Parathyroid adenoma (tissue), 2 donors: ENCODE measurements around the gene ANGPTL1.

Source experiments
- H2AFZ ChIP-seq: fragments of 300-600 bp; sonication (generic); one replicate; pipeline ENCODE4 v1.7.0; 2017; ENCODE audit warnings: antibody characterized with exemption, mild to moderate bottlenecking
- H3K27ac ChIP-seq: fragments of 300-600 bp; sonication (generic); one replicate; pipeline ENCODE4 v1.7.0; 2017
- H3K27me3 ChIP-seq: fragments of 300-600 bp; sonication (generic); one replicate; pipeline ENCODE4 v1.7.0; 2017; ENCODE audit warnings: low read length; ENCODE audit not compliant: control insufficient read depth, insufficient read depth
- H3K36me3 ChIP-seq: fragments of 300-600 bp; sonication (generic); one replicate; pipeline ENCODE4 v1.7.0; 2017; ENCODE audit warnings: low read length; ENCODE audit not compliant: control insufficient read depth, insufficient read depth
- H3K4me1 ChIP-seq: fragments of 300-600 bp; sonication (generic); one replicate; pipeline ENCODE4 v1.7.0; 2017; ENCODE audit warnings: control low read depth
- H3K4me2 ChIP-seq: fragments of 300-600 bp; sonication (generic); one replicate; pipeline ENCODE4 v1.7.0; 2017; ENCODE audit warnings: low read length
- H3K4me3 ChIP-seq: fragments of 300-600 bp; sonication (generic); one replicate; pipeline ENCODE4 v1.7.0; 2017; ENCODE audit warnings: low read depth, low read length
- H3K79me2 ChIP-seq: fragments of 300-600 bp; sonication (generic); one replicate; pipeline ENCODE4 v1.7.0; 2017; ENCODE audit warnings: control low read depth
- H3K9ac ChIP-seq: fragments of 300-600 bp; sonication (generic); one replicate; pipeline ENCODE4 v1.7.0; 2017; ENCODE audit warnings: mild to moderate bottlenecking
- H3K9me3 ChIP-seq: fragments of 300-600 bp; sonication (generic); one replicate; pipeline ENCODE4 v1.7.0; 2017; ENCODE audit warnings: low read length; ENCODE audit not compliant: control insufficient read depth
- TF ChIP-seq, protein P1 (sequence below): fragments of 300-600 bp; sonication (generic); IDR thresholded peaks from one replicate; pipeline ENCODE4 v1.7.0; 2017; ENCODE audit warnings: antibody characterized with exemption, mild to moderate bottlenecking
- donor health status: primary hyperparathyroidism.

Gene ANGPTL1

GRCh38 chr1:178899402-178899801 lies 28.5 kb upstream of the ANGPTL1 start:
- no peak overlapping the region for H3K9ac ChIP-seq
- H3K4me1 ChIP-seq: no peaks in the 10 kb centered on the region
- H3K4me2 ChIP-seq: no peak overlapping the region
- no peaks in the 10 kb centered on the region for H3K27me3 ChIP-seq
- TF ChIP-seq, protein P1, sequence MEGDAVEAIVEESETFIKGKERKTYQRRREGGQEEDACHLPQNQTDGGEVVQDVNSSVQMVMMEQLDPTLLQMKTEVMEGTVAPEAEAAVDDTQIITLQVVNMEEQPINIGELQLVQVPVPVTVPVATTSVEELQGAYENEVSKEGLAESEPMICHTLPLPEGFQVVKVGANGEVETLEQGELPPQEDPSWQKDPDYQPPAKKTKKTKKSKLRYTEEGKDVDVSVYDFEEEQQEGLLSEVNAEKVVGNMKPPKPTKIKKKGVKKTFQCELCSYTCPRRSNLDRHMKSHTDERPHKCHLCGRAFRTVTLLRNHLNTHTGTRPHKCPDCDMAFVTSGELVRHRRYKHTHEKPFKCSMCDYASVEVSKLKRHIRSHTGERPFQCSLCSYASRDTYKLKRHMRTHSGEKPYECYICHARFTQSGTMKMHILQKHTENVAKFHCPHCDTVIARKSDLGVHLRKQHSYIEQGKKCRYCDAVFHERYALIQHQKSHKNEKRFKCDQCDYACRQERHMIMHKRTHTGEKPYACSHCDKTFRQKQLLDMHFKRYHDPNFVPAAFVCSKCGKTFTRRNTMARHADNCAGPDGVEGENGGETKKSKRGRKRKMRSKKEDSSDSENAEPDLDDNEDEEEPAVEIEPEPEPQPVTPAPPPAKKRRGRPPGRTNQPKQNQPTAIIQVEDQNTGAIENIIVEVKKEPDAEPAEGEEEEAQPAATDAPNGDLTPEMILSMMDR: no peak
- H3K79me2 ChIP-seq: no peaks in the 10 kb centered on the region
- H3K4me3 ChIP-seq: no peak overlapping the region
- H3K36me3 ChIP-seq: no peaks in the 10 kb centered on the region
- H3K9me3 ChIP-seq: no peaks in the 10 kb centered on the region
- H2AFZ ChIP-seq: no peak overlapping the region
- H3K27ac ChIP-seq: no peak overlapping the region

- no peak overlapping the region for H2AFZ ChIP-seq
- no peaks in the 10 kb centered on the region for H3K79me2 ChIP-seq
- H3K4me1 ChIP-seq: no peaks in the 10 kb centered on the region
- H3K4me2 ChIP-seq: no peak overlapping the region
- H3K9ac ChIP-seq: no peak overlapping the region
- H3K4me3 ChIP-seq: no peak overlapping the region
- no peaks in the 10 kb centered on the region for H3K27me3 ChIP-seq
- no peaks in the 10 kb centered on the region for H3K36me3 ChIP-seq
- TF ChIP-seq, protein P1: no peak
- H3K9me3 ChIP-seq: no peaks in the 10 kb centered on the region
- H3K27ac ChIP-seq: no peak overlapping the region
These were observed 27.5 kb upstream of the ANGPTL1 start for GRCh38 chr1:178898401-178898800.

GRCh38 chr1:178895928-178896327 lies 25.1 kb upstream of the ANGPTL1 start:
- Histone ChIP-seq H3K27me3 (no peaks in the 10 kb centered on the region), H3K4me3 (no peak overlapping the region), H3K9ac (no peak overlapping the region), H2AFZ (no peak overlapping the region), H3K27ac (no peak overlapping the region), H3K4me2 (no peak overlapping the region), H3K9me3 (no peaks in the 10 kb centered on the region), H3K79me2 (no peaks in the 10 kb centered on the region), H3K36me3 (no peaks in the 10 kb centered on the region), H3K4me1 (no peaks in the 10 kb centered on the region)
- TF ChIP-seq, protein P1: no peak

- H3K9ac ChIP-seq: no peak overlapping the region
- TF ChIP-seq, protein P1: no peak
- H3K27me3 ChIP-seq: no peaks in the 10 kb centered on the region
- H3K4me3 ChIP-seq: no peak overlapping the region
- no peaks in the 10 kb centered on the region for H3K4me1 ChIP-seq
- no peaks in the 10 kb centered on the region for H3K9me3 ChIP-seq
- no peak overlapping the region for H2AFZ ChIP-seq
- no peaks in the 10 kb centered on the region for H3K36me3 ChIP-seq
- H3K79me2 ChIP-seq: no peaks in the 10 kb centered on the region
- H3K4me2 ChIP-seq: no peak overlapping the region
- no peak overlapping the region for H3K27ac ChIP-seq
These were observed 15.7 kb upstream of the ANGPTL1 start for GRCh38 chr1:178886551-178886950.

GRCh38 chr1:178885869-178886268 lies 15.0 kb upstream of the ANGPTL1 start:
- Histone ChIP-seq H2AFZ (no peak overlapping the region), H3K4me3 (no peak overlapping the region), H3K79me2 (no peaks in the 10 kb centered on the region), H3K36me3 (no peaks in the 10 kb centered on the region), H3K9me3 (no peaks in the 10 kb centered on the region), H3K4me2 (no peak overlapping the region), H3K27me3 (no peaks in the 10 kb centered on the region), H3K27ac (no peak overlapping the region), H3K9ac (no peak overlapping the region), H3K4me1 (no peaks in the 10 kb centered on the region)
- TF ChIP-seq, protein P1: no peak
